Activated naive CD4-positive, alpha-beta T cell treated with anti-CD3 and anti-CD28 coated beads, Interleukin-2, amount 10 ng/mL, durations not matched to agents 7 days and 5 days (primary cell): ENCODE results near the gene MED9.

Source experiments
- CTCF ChIA-PET: fragments of 350-600 bp; sonication (Branson Sonifier 250); formaldehyde crosslinking; loops from one replicate; lab custom pipeline; 2021; ENCODE audit warnings: antibody characterized with exemption; lab: Charles Lee
- DNase-seq: peaks from one replicate; pipeline ENCODE4 v3.0.0-alpha.2; 2020
- H3K27ac Mint-ChIP-seq: one replicate; pipeline ENCODE4 v1.8.0; 2021; ENCODE audit warnings: mild to moderate bottlenecking, moderate library complexity, mixed read lengths
- H3K27me3 Mint-ChIP-seq: one replicate; pipeline ENCODE4 v1.8.0; 2021; ENCODE audit warnings: mild to moderate bottlenecking, mixed read lengths
- H3K36me3 Mint-ChIP-seq: one replicate; pipeline ENCODE4 v1.8.0; 2021; ENCODE audit warnings: mixed read lengths
- H3K4me1 Mint-ChIP-seq: one replicate; pipeline ENCODE4 v1.8.0; 2021; ENCODE audit warnings: mixed read lengths
- H3K4me3 Mint-ChIP-seq: one replicate; pipeline ENCODE4 v1.8.0; 2021; ENCODE audit warnings: mild to moderate bottlenecking, moderate library complexity, mixed read lengths
- H3K9me3 Mint-ChIP-seq: one replicate; pipeline ENCODE4 v1.8.0; 2021; ENCODE audit warnings: mixed read lengths

The MED9 gene

DNA sequence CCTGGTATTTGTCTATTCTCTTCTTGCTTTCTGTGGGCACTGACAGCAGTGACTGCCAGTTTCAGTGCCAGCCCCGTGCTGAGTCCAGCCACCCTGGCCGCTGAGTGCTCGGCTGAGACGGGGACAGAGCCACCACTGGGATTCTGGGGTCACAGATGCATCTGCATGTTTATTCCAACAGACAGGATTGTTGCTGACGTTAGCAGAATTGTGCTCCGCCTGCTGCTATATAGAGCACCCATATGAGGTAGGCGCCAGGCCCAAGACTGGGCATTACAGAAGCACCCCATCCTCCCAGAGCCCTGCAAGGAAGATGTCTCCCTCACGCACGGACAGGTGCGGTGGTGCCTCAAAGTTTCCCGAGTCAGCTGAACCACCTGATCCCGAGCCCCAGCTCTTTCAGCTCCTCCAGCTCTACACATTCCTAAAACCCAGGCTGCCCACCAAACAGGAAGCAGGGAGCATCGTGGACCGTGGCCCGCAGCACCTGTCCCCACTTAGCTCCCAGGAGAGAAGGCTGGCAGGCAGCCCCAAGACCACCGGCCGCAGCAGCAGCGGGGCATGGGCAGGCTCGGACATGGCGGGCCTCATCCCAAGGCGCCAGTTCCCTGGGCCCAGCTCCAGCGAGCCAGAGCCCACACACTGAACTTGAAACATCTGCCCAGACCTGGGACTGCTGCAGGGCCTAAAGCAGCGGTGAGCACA lies 64.3 kb downstream of the MED9 start:
- Mint-ChIP-seq H3K9me3 (no peaks in the 10 kb centered on the region), H3K27me3 (no peaks in the 10 kb centered on the region), H3K36me3 (no peaks in the 10 kb centered on the region), H3K4me1 (no peaks in the 10 kb centered on the region), H3K27ac (no peak overlapping the region), H3K4me3 (no peak overlapping the region)
- DNase-seq: no peak
- CTCF ChIA-PET: interaction anchor here (0.6 kb wide), 1 partner anchor 26 kb away, joined by 3 read pairs; no protein-coding TSS in a partner anchor

DNA sequence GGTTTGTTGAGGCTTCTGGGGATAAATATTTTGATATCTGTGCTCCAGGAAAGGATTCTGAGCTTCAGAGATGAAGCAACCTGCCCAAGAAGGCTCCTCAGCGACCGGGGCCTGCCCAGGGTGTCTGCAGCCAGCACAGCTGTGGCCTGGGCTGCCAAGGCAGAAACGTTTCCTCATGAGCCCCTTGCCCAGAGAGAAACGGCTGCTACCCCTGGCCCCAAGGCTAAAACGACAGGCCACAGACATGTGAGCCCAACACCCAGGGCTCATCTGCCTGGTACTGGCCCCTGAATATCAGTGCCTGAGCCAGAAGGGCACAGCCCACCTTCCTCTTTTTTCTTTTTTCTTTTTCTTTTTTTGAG lies 64.8 kb downstream of the MED9 start:
- Mint-ChIP-seq H3K4me1 (no peaks in the 10 kb centered on the region), H3K36me3 (no peaks in the 10 kb centered on the region), H3K27me3 (no peaks in the 10 kb centered on the region), H3K9me3 (no peaks in the 10 kb centered on the region), H3K4me3 (no peak overlapping the region), H3K27ac (no peak overlapping the region)
- DNase-seq: no peak
- CTCF ChIA-PET: interaction anchor here (0.6 kb wide), 1 partner anchor 26 kb away, joined by 3 read pairs; no protein-coding TSS in a partner anchor
